ENCODE measurements around the gene RHBDL3.
"Not testable (repeated sequence)": the region's sequence is repeated elsewhere in the genome, so short reads cannot be mapped to it uniquely, and the experiment has no call there.

Gene RHBDL3

DNA sequence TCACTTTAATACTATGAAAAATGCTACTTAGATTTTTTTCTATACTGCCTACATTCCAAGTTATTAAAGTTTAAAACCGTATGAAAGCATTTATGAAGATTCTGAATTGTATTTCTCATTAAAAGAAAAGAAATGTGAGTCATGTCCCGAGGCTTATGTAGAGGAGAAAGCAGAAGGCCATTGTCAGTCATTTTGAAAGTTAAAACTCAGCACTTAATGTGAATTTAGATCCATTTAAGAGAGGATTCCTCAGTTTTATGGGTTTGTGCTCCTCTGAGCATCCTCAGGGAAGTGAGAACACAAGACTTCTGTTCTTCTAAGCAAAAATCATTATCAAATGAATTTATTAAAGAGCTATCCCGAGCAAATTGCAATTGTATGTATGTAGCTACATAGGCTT lies 64.5 kb downstream of the RHBDL3 start:
- no peak for DNase-seq

- no peak for DNase-seq
Observed at GRCh38 chr17:32331243-32332040, 65.8 kb downstream of the RHBDL3 start.

DNA sequence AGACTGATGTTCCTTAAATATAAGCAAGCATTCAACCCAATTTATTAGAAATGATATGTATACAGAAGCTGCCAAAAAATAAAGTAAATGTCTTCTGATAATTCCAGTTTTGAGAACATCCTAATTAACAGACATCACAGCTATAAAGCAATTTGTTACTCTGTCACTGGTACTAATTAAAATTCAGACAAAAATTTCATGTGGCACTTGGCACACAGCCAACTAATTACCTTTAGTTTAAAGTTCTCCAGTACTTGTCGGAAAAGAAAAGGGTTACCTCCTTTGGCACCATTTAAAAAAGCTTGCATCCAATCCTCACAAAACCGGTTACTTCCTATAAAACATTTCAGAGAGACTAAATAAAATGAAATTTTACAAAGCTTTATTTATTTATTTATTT lies 67.6 kb downstream of the RHBDL3 start:
- DNase-seq: no peak

DNA sequence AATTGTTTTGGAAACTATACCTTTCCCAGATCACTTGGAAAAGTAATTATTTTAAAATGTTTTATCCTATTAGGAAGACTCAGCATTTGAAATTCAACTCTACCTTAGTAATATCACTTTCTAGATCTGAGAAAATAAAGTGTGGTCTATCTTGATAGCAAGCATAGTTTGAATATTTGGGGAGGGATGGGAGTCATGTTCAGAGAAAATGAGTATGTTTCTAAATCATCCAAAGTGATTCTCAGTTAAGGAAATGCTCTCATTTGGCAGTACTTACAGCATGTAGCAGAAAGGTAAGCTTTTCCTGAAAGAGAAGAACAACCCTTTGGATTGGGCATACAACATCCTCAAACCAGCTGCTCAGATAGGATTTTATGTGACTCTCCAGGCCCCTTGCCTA lies 69.4 kb downstream of the RHBDL3 start:
- no peak for DNase-seq

- no peak for DNase-seq
Observed at GRCh38 chr17:32335687-32336086, 70.1 kb downstream of the RHBDL3 start.

DNA sequence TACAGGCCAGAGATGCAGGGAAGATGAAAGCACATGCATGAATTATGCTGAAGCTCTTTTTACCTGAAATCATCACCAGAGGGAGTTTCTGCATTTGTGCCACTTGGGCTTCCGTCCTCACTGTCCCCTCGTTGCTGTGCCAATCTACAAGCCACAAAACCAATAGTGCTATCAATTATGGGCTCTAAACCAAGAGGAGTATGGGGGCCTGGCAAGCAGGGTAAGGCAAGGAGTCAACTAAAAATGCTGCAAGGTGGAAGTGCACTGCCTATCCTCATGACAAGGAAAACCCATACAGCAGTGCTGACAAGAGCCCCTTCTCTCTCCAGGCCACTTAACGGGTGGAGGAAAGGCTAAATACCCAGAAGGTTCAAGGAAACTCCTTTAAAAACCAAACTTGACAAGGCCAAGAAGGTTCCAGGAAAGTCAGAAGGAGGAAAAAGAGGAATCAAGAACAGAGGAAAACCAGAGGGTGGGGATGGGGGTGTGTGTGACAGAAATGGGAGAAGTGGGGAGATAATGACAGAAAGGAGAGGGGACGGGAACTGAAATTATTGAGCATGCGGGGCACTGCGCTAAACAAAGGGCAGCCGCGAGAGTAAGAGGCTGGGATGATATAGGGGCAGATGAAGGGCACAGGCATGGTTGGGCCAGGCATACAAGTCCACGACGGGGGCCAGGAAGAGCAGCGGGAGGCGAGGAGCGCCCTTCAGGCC lies 75.7 kb downstream of the RHBDL3 start:
- DNase-seq: peak; percentile 43

DNA sequence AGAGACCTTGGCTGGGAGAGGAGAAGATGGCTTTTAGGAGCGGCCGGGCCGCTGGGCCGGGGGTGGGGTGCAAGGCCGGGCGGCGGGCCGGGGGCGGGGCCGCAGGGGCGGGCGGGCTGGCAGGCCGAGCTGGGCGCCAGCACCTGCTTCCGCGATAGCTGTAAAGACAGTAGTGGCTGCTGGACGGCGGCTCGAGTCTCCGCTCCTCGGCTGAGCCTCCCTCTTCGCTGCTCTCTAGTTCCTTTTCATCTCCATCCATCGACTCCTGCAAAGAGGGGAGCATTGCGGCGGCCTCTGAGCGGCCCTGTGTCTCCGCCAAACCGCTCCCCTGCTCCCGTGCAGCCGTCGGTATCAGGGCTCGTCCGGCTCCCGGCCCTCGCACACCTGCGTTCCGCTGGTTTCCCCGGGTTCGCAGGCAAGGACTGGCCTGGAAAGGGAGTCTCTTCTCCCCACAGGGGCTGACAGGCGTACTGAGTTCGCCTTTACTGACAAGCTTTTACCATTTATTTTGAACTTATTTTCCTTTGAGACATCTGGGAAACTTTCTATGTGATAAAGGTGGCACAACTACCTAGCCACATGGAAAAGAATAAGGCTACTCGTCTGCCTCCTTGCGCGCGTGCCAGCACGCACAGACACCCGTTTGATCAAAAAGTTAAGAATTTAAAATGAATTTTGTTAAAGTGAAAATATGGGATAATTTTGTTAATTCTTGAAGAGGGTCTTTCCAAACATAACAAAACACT lies 76.4 kb downstream of the RHBDL3 start, which contains the start of gene C17orf75:
C17orf75 (minus strand) TSS at position 317 of the 746 bp plus-strand sequence; CDS start at position 283, 34 bp downstream.
- DNase-seq: peak; percentile 79

DNA sequence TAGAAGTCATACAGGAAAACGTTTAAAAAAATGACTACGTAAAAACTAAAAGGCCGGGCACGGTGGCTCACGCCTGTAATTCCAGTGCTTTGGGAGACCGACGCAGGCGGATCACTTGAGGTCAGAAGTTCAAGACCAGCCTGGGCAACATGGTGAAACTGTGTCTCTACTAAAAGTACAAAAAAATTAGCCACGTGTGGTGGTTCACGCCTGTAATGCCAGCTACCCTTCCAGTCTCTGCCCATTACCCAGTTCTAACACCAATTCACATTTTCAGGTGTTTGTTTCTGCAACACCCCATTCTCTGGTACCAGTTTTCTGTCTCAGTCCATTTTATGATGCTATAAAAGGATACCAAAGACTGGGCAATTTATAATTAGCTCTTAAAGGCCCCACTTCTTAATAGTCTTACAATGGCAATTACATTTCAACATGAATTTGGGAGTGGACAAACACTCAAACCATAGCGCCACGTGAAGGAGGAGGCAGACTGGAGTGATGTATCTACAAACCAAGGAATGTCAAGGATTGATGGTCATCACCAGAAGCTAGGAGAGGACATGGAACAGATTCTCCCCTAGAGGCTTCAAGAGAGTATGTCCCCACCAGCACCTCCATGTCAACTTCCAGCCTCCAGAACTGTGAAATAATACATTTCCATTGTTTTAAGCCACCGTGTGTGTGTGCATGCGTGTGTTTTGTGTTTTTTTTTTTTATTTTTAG lies 77.1 kb downstream of the RHBDL3 start:
- DNase-seq: peak; percentile 17

GRCh38 chr17:32345951-32346600 lies 80.4 kb downstream of the RHBDL3 start:
- DNase-seq: no peak

DNA sequence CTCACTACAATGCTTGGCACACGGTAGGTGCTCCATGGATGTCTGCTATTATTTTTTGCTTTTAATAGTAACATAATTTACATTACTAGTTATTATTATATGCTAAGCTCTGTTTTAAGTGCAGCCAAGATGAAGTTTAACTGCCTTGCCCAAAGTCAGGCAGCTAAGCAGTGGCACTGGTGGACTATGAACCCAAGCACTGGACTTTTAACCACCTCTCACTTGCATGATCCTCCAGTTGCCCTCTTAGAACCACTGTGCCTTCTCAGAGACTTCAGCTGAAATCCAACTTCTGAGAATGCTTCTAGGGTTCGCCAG lies 82.8 kb downstream of the RHBDL3 start:
- no peak for DNase-seq

DNA sequence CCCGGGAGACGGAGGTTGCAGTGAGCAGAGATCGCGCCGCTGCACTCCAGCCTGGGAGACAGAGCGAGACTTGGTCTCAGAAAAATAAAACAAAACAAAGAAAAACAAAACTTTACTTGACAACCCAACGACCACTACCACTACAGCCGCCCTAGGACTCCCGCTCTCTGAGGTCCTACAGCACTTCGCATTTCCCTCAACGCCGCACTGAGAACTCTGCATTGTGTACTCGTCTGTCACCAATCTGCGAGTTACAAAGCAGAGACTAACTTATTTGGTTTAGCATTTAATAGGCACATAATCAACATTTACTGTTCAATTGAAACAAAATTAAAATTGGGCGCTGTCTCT lies 83.8 kb downstream of the RHBDL3 start:
- DNase-seq: no peak

- DNase-seq: peak; percentile 97
Observed at GRCh38 chr17:32349854-32350665, 84.4 kb downstream of the RHBDL3 start, which contains the start of gene ZNF207. Gene ZNF207 (plus strand): TSS chr17:32350157. CDS start chr17:32350286, 129 bp downstream.

- peak; percentile 62 for DNase-seq
Observed at GRCh38 chr17:32350666-32351418, 85.2 kb downstream of the RHBDL3 start.

GRCh38 chr17:32352734-32353133 lies 87.1 kb downstream of the RHBDL3 start:
- not testable (repeated sequence) for DNase-seq

DNA sequence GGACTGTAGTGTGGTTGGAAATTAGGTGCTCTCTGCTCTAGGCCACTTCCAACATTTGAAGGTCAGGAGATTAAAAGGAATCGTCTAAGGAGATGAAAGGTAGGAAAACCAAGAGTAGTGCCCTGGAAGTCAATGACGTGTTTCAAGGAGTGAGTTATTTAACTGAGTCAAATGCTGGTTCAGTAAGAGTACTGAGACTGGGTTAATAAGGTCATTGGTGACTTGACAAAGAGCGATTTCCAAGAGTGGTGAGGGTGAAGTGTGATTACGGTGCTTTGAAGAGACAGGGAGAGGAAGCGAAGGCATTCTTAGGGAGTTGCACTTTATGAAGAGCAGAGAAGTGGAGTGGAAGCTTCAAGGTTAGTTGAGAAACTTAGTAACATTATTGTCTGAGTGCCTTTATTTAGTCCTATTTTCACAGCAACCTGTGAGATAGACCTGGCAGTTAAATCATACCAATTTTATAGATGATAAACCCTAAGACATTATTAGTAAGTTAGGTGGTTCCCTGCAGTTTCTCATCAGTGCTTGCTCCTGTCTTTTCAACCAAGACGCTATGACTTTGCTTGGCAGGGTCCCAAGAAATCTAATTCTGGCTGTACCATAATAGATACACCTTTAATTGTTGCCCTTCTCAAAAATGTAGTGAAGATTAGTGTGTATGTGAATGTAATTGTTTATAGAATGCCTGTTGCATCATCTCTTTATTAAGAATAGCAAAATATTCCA lies 90.2 kb downstream of the RHBDL3 start:
- DNase-seq: no peak

- no peak for DNase-seq
Observed at GRCh38 chr17:32356378-32356743, 90.7 kb downstream of the RHBDL3 start.

DNA sequence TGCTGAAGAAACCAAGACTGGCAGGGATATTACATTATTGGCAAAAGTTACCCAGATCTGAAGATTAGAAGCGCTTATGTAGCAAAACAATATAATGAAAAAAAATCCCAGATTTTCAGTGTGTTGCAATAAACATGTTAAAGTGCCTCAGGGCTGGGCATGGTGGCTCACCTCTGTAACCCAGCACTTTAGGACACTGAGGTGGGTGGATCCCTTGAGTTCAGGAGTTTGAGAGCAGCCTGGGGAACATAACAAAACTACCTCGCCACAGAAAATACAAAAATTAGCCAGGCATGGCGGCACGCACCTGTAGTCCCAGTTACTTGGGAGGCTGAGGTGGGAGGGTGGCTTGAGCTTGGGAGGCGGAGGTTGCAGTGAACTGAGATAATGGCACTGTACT lies 91.1 kb downstream of the RHBDL3 start:
- DNase-seq: no peak

GRCh38 chr17:32357615-32358014 lies 92.0 kb downstream of the RHBDL3 start:
- DNase-seq: no peak

DNA sequence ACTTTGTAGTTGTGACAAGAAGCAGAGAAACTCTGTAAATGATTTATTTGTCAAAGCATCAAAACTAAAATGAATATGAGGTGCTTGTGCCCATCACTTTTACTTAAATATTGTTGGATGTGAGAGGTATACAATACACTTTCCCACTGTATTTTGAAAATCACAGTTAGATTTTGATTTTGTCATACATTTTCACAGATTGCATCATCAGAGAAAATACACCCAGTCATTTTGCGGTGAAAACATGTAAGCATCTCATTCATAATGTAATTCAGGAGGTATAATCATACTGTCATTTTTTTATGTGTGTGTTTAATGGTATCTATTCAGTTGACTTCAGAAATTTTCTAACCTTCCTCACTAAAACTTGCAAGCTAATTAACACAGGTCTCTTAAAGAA lies 95.6 kb downstream of the RHBDL3 start:
- DNase-seq: no peak

DNA sequence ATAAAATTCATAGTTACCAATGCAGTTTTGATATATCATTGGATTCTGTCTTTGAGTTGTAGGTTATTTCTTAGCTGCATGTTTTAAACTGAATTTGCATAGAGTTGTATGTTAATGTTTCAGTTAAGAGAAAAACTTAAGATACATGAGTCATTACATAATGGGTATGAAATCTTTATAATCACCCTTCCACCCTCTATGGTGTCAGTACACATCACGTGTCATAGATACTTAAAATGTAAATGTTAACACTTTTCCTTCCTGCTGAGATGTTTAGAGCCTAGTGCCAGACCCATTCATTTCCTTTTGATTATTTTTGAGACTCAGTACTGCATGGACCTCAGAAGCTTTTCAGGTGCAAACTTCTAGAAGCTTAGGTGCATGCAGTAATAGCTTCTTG lies 104.8 kb downstream of the RHBDL3 start:
- DNase-seq: no peak

Measured in NCI-H1105 treated with DMSO at 0.1 percent for 48 hours (cell line).